Stomach (tissue), 9 donors: ENCODE results near the gene THBS3. TPM values are rescaled to one million over a fixed set of nuclear protein-coding genes. Genes with fewer than 3 reads are reported as not detected.
"Not testable (repeated sequence)": the region's sequence is repeated elsewhere in the genome, so short reads cannot be mapped to it uniquely, and the experiment has no call there.

Experiments
- DNase-seq, 2 donors: peaks; one replicate each; pipeline versions ENCODE4 v3.0.0 to v3.0.0-alpha.2; 2013 to 2019
- H3K27ac ChIP-seq, 5 donors: fragments of 200-600 bp in 4 of 5; sonication (generic) in 4 of 5; one replicate each; pipeline ENCODE4 v1.5.1; 2013 to 2019; ENCODE audit warnings: mild to moderate bottlenecking in 1 of 5, moderate library complexity in 1 of 5
- H3K27me3 ChIP-seq, 3 donors: fragments of 200-600 bp; sonication (generic); one replicate each; pipeline ENCODE4 v1.5.1; 2017 to 2019; ENCODE audit warnings: mixed run types in 1 of 3
- H3K36me3 ChIP-seq, 4 donors: fragments of 200-600 bp; sonication (generic); 1 replicate in 3 of 4; 2 replicates in 1 of 4; pipeline ENCODE4 v1.5.1; 2016 to 2019
- H3K4me1 ChIP-seq, 4 donors: fragments of 200-600 bp; sonication (generic); one replicate each; pipeline ENCODE4 v1.5.1; 2016 to 2019
- H3K4me3 ChIP-seq, 4 donors: fragments of 200-600 bp; sonication (generic) in 3 of 4; one replicate each; pipeline ENCODE4 v1.5.1; 2016 to 2019; ENCODE audit warnings: mild to moderate bottlenecking in 1 of 4
- H3K9me3 ChIP-seq, 4 donors: fragments of 200-600 bp; sonication (generic); one replicate each; pipeline ENCODE4 v1.5.1; 2016 to 2019
- EP300 ChIP-seq: sonication (generic); formaldehyde crosslinking; IDR thresholded peaks from one replicate; pipeline ENCODE4 v1.6.1; 2017; ENCODE audit warnings: antibody characterized with exemption
- POLR2A ChIP-seq, 4 donors: fragments of 450-650 bp; IDR thresholded peaks; one replicate each; pipeline ENCODE4 v1.6.1; 2016; ENCODE audit warnings: antibody characterized with exemption in 4 of 4, control low read depth in 2 of 4, mild to moderate bottlenecking in 1 of 4, moderate library complexity in 1 of 4
- POLR2AphosphoS5 ChIP-seq, 3 donors: sonication (generic); formaldehyde crosslinking; IDR thresholded peaks; one replicate each; pipeline ENCODE4 v1.6.1; 2016; ENCODE audit warnings: antibody characterized with exemption in 3 of 3
- WGBS, 5 donors: extraction: QIAGEN DNeasy Blood & Tissue Kit in 3 of 5; methylation state at CpG; one replicate each; pipeline versions ENCODE4 v1.1.5 to v1.1.7; 2013 to 2018; 5-methylcytosine and 5-hydroxymethylcytosine counted together
- intact Hi-C: fragments of 100-400 bp; cut with DNase I; formaldehyde crosslinking; loops from one replicate; pipeline ENCODE4 v1.15.1; 2023; ENCODE audit warnings: low total_unique reads
- polyA plus RNA-seq, 3 donors: library from polyadenylated mRNA; stranded (reverse); fragments of 200-250 nt; gene quantifications; one replicate each; pipeline ENCODE4 v1.2.3, GENCODE V29; 2013
- total RNA-seq, 5 donors: library from RNA; depleted of rRNA; stranded (reverse); fragments of >200 nt; gene quantifications; one replicate each; pipeline versions ENCODE4 v1.1.0 to v1.2.3, GENCODE V29; 2014 to 2016
- TF ChIP-seq, protein P1 (sequence below), 7 experiments: fragments of 450-650 bp in 4 of 7; fragments of 200-600 bp in 3 of 7; sonication (generic) in 3 of 7; IDR thresholded peaks; one replicate each; pipeline ENCODE4 v1.5.1; 2016 to 2019; ENCODE audit warnings: antibody characterized with exemption in 7 of 7, control low read depth in 2 of 7, mild to moderate bottlenecking in 1 of 7
- donor health status: healthy with polysubstance abuse.
- donor health status: Bipolar disorder and iron deficiency.
- donor health status: healthy.

The THBS3 gene
- total and polyA plus RNA-seq, 8 donors = 11.0 to 65.9 (median 23.2) TPM

DNA sequence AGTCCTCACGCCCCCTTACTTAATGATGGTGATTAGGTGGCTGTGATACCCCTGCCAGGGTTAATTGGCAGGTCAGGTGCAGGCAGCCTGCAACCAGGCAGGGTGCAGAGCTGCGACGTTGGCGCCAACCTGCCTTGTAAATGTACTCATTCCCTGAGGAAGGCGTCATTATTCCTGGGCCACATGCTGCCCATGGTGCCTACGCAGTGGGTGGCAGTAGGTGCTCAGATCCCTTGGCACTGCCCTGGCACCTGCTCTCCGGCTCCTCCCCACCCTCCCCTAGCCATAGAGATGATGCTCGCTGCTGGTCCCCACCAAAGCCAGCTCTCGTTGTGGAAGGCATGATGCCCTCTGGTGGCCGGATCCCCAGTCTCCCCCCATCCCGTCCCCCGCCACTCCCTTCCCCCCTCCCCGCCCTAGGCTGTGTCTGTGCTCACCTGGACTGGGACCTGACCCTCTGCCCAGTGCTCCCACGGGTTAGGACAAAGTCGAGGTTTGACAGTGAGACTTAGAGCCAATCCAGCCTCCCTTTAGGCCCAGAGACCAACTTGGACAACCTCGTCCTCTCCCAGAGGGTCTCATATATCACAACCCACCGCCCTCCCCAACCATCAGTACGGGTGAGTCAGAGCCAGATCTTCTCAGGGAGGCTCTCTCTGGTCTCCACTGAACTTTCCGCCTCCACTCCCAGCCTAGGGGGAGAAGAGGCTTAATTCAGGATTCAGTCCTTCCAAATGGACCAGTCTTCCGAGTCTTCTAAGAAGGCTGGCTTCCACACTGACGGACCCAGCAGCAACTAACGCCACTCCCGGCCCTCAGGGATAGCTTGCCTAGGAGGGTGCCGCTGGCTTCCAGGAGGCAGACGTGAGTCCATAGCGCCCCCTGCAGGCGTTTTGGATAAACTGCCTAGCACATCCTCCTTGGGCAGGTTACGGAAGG is 40.3 kb downstream of the THBS3 start:
- Histone ChIP-seq H3K4me1 (peaks cover 19 to 39% (median 26%) of the 10 kb centered on the region in 4 donors), H3K27me3 (peaks cover 0 to 5% (median 0%) of the 10 kb centered on the region in 3 donors), H3K27ac (peak overlapping the region; percentile 41 to 74 (median 57)), H3K4me3 (peak overlapping the region in 2 of 4 donors; percentile 7 to 24), H3K36me3 (peaks cover 6 to 26% (median 25%) of the 10 kb centered on the region in 4 donors), H3K9me3 (no peaks in the 10 kb centered on the region)
- intact Hi-C loops = loop anchor here (5.0 kb wide), 1 partner anchor 75 kb away; no protein-coding TSS in a partner anchor
- peak; percentile 92 to 95 for DNase-seq
- WGBS, 5 donors = 4 to 8% (median 5%) methylated on average over 24 to 28 of the region's 28 CpGs
- TF ChIP-seq POLR2AphosphoS5 (IDR thresholded peaks at IDR 0.05) (peak in 1 of 3 donors; percentile 71), POLR2A (IDR thresholded peaks at IDR 0.05) (no peak)
- TF ChIP-seq, protein P1, sequence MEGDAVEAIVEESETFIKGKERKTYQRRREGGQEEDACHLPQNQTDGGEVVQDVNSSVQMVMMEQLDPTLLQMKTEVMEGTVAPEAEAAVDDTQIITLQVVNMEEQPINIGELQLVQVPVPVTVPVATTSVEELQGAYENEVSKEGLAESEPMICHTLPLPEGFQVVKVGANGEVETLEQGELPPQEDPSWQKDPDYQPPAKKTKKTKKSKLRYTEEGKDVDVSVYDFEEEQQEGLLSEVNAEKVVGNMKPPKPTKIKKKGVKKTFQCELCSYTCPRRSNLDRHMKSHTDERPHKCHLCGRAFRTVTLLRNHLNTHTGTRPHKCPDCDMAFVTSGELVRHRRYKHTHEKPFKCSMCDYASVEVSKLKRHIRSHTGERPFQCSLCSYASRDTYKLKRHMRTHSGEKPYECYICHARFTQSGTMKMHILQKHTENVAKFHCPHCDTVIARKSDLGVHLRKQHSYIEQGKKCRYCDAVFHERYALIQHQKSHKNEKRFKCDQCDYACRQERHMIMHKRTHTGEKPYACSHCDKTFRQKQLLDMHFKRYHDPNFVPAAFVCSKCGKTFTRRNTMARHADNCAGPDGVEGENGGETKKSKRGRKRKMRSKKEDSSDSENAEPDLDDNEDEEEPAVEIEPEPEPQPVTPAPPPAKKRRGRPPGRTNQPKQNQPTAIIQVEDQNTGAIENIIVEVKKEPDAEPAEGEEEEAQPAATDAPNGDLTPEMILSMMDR (IDR thresholded peaks at IDR 0.05) = peak in 5 of 7 experiments; percentile 68 to 96 (median 82)

DNA sequence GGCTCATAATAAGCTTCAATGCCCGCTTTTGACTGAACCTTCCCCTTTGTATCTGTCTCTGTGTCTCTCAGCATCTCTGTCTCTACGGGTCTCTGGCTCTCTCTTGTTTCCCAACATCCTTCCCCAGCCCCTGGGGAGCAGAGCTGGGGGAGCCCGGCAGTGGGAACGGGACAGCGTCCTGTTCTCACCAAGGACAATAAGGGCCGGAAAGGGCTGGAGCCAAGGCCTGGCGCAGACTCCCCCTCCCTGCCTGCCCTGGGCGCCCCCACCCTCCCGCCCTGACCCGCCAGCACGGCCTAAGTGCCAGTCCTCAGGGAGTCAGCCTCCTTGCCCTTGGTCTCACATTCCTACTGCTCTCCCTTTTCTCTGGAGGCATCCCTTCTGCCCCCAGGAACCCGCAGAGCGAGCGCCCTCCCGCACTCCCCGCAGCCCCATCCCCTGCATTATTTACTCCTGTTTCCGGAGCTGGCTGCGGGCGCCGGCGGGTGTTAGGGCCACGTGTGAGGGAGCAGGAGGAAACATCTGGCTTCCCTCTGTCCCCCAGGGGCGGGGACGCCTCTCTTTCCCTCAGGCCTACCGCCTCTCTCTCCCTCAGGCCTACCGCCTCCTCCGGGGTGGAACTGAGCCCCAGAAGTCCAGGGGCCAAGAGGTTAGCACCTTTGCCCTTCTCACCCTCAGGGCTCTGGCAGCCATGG is 41.1 kb downstream of the THBS3 start:
- WGBS, 5 donors = 37 to 44% (median 39%) methylated on average over 23 to 27 of the region's 27 CpGs
- peaks cover 0 to 5% (median 0%) of the 10 kb centered on the region in 3 donors for H3K27me3 ChIP-seq
- H3K4me3 ChIP-seq = peak overlapping the region in 1 of 4 donors; percentile 24
- H3K27ac ChIP-seq = peak overlapping the region; percentile 41 to 74 (median 57)
- no peaks in the 10 kb centered on the region for H3K9me3 ChIP-seq
- H3K4me1 ChIP-seq = peaks cover 13 to 32% (median 19%) of the 10 kb centered on the region in 4 donors
- H3K36me3 ChIP-seq = peaks cover 6 to 26% (median 25%) of the 10 kb centered on the region in 4 donors
- TF ChIP-seq, protein P1 (IDR thresholded peaks at IDR 0.05) = no peak
- TF ChIP-seq POLR2AphosphoS5 (IDR thresholded peaks at IDR 0.05) (no peak), EP300 (no peak), POLR2A (IDR thresholded peaks at IDR 0.05) (no peak)
- peak in 1 of 2 donors; percentile 86 for DNase-seq
- intact Hi-C loops = loop anchor here (5.0 kb wide), 1 partner anchor 74 kb away; no protein-coding TSS in a partner anchor

DNA sequence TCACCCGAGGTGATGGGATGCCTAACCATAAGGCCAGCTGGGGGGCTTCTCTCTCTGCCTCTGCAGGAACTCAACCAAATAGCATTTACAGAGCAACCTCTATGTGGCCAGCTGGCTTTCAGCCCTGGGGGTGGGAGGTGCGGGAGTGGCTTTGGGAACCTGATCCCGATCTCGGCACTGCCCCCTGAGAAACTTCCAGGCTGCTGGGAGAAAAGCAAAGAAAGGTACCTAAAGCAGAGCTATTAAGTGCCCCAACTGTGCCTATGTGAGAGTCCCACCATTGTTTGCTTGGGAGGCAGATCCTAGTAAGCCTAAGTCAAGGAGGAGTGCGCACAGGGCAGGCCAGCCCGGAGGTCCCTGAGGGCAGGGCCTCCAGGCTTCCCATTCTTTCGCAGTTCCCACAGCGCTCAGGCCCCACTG is 41.6 kb downstream of the THBS3 start:
- peaks cover 6 to 26% (median 25%) of the 10 kb centered on the region in 4 donors for H3K36me3 ChIP-seq
- 53 to 72% (median 64%) methylated on average over 8 of the region's 8 CpGs for WGBS, 5 donors
- no peaks in the 10 kb centered on the region for H3K9me3 ChIP-seq
- intact Hi-C loops = loop anchor here (5.0 kb wide), 1 partner anchor 74 kb away; no protein-coding TSS in a partner anchor
- TF ChIP-seq EP300 (no peak), POLR2A (IDR thresholded peaks at IDR 0.05) (no peak), POLR2AphosphoS5 (IDR thresholded peaks at IDR 0.05) (no peak)
- TF ChIP-seq, protein P1 (IDR thresholded peaks at IDR 0.05) = no peak
- H3K4me1 ChIP-seq = peaks cover 13 to 28% (median 17%) of the 10 kb centered on the region in 4 donors
- peak in 1 of 2 donors; percentile 28 for DNase-seq
- peaks cover 0 to 5% (median 0%) of the 10 kb centered on the region in 3 donors for H3K27me3 ChIP-seq
- peak overlapping the region in 4 of 5 donors; percentile 35 to 74 (median 64) for H3K27ac ChIP-seq
- H3K4me3 ChIP-seq = no peak overlapping the region

DNA sequence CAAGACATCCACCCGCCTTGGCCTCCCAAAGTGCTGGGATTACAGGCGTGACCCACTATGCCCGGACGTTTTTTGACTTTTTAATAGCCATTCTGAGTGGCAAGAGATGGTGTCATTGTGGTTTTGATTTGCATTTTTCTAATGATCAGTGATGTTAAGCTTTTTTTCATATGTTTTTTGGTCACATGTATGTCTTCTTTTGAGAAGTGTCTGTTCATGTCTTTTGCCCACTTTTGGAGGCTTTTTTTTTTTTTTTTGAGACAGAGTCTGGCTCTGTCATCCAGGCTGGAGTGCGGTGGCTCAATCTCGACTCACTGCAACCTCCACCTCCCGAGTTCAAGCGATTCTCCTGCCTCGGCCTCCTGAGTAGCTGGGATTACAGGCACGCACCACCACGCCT is 43.1 kb downstream of the THBS3 start:
- WGBS, 5 donors = 88 to 99% (median 94%) methylated on average over 11 of the region's 11 CpGs
- intact Hi-C loops = loop anchor here (5.0 kb wide), 1 partner anchor 72 kb away; no protein-coding TSS in a partner anchor
- peaks cover 13 to 24% (median 17%) of the 10 kb centered on the region in 4 donors for H3K4me1 ChIP-seq

DNA sequence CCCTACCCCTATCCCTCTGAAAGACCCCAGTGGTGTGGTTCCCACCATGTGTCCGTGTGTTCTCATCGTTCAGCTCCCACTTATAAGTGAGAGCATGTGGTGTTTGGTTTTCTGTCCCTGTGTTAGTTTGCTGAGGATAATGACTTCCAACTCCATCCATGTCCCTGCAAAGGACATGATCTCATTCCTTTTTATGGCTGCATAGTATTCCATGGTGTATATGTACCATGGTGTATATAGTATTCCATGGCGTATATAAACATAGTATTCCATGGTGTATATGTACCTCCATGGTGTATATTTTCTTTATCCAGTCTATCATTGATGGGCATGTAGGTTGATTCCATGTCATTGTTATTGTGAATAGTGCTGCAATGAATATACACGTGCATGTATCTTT is 43.9 kb downstream of the THBS3 start:
- H3K9me3 ChIP-seq, DNase-seq, H3K4me3 ChIP-seq, H3K27ac ChIP-seq, H3K36me3 ChIP-seq, intact Hi-C loops, H3K27me3 ChIP-seq: not testable (repeated sequence)
- 93 to 98% (median 94%) methylated on average over 4 of the region's 4 CpGs for WGBS, 5 donors
- peaks cover 13 to 24% (median 17%) of the 10 kb centered on the region in 4 donors for H3K4me1 ChIP-seq

More for the DNA sequence above, 43.1 kb downstream of the THBS3 start:
- not testable (repeated sequence) for H3K9me3 ChIP-seq, H3K4me3 ChIP-seq, H3K27me3 ChIP-seq, DNase-seq, H3K27ac ChIP-seq
- H3K36me3 ChIP-seq = peaks cover 4 to 11% (median 11%) of the 10 kb centered on the region in 4 donors

DNA sequence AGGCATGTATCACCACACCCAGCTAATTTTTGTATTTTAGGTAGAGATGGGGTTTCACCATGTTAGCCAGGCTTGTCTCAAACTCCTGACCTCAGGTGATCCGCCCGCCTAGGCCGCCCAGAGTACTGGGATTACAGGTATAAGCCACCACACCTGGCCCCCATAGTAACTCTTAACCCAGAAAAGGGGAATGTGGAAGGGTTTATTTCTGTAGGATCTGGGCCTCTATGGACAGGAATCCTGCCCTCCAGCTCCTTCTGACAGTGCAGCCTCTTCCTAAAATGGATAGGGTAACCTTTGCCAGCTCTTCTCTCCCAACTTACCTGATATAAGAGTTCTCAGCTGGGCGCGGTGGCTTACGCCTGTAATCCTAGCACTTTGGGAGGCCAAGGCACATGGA is 45.1 kb downstream of the THBS3 start:
- 95 to 99% (median 97%) methylated on average over 6 of the region's 6 CpGs for WGBS, 5 donors
- H3K4me1 ChIP-seq = peaks cover 10 to 18% (median 11%) of the 10 kb centered on the region in 4 donors
- DNase-seq, H3K4me3 ChIP-seq, H3K9me3 ChIP-seq, H3K27ac ChIP-seq, intact Hi-C loops, H3K27me3 ChIP-seq, H3K36me3 ChIP-seq: not testable (repeated sequence)
